Psoas muscle (tissue), 8 donors: Measurements from ENCODE around the gene FOS. TPM values are rescaled to one million over a fixed set of nuclear protein-coding genes. Genes with fewer than 3 reads are reported as not detected.

ENCODE experiments used
- ATAC-seq, 4 donors: fragments of 200-7000 bp; cut with Tn5 transposase; one replicate each; pipeline ENCODE4 v1.9.1; 2020; ENCODE audit warnings: moderate library complexity in 3 of 4, mild to moderate bottlenecking in 2 of 4
- DNase-seq, 2 donors: peaks; one replicate each; pipeline ENCODE4 v3.0.0-alpha.2; 2020
- H3K27ac ChIP-seq: fragments of 200-600 bp; one replicate; pipeline ENCODE4 v1.8.0; 2022
- H3K27me3 ChIP-seq, 3 donors: fragments of 200-600 bp in 1 of 3; one replicate each; pipeline versions ENCODE4 v1.6.1 to v1.8.0; 2013 to 2022; ENCODE audit warnings: low read length in 2 of 3, mild to moderate bottlenecking in 2 of 3, moderate library complexity in 1 of 3; ENCODE audit not compliant: insufficient read depth in 3 of 3
- H3K36me3 ChIP-seq, 2 donors: fragments of 200-600 bp in 1 of 2; one replicate each; pipeline versions ENCODE4 v1.6.1 to v1.8.0; 2013 to 2022; ENCODE audit warnings: low read depth in 1 of 2, mild to moderate bottlenecking in 1 of 2, moderate library complexity in 1 of 2; ENCODE audit not compliant: insufficient read depth in 1 of 2
- H3K4me1 ChIP-seq: fragments of 200-600 bp; one replicate; pipeline ENCODE4 v1.8.0; 2022
- H3K4me3 ChIP-seq: fragments of 200-600 bp; one replicate; pipeline ENCODE4 v1.8.0; 2022; ENCODE audit warnings: mild to moderate bottlenecking
- H3K9me3 ChIP-seq: fragments of 200-600 bp; one replicate; pipeline ENCODE4 v1.8.0; 2022
- CTCF ChIP-seq: fragments of 200-600 bp; IDR thresholded peaks from one replicate; pipeline ENCODE4 v1.8.0; 2022; ENCODE audit warnings: antibody characterized with exemption
- WGBS, 3 donors: extraction: QIAGEN DNeasy Blood & Tissue Kit; methylation state at CpG; one replicate each; pipeline versions ENCODE4 v1.1.6 to v1.1.7; 2013; 5-methylcytosine and 5-hydroxymethylcytosine counted together
- intact Hi-C, 2 donors: fragments of 100-400 bp; cut with DNase I; formaldehyde crosslinking; loops; one replicate each; pipeline versions ENCODE4 v1.11.0 to v1.14.2; 2022
- polyA plus RNA-seq, 3 donors: library from polyadenylated mRNA; stranded (reverse); fragments of 200-250 nt; gene quantifications; one replicate each; pipeline ENCODE4 v1.2.3, GENCODE V29; 2013
- total RNA-seq, 4 donors: library from RNA; stranded (reverse); fragmentation: NEBNext Ultra II Directional in 2 of 4; extraction: Animal tissue kit (Norgen Biotek cat#: 25700) in 2 of 4; gene quantifications; one replicate each; pipeline versions ENCODE4 v1.2.1 to v1.2.4, GENCODE V29; 2021 to 2023
- donor health status: healthy with polysubstance abuse.
- donor health status: DM: no; HTN: no; CAD: no; lungs with moderate emphysema.
- donor health status: Bipolar disorder and iron deficiency.
- donor health status: healthy.
- donor health status: DM: yes; HTN: yes; CAD: no.
- donor health status: DM: no; HTN: no; CAD: no.
- donor health status: DM: no; HTN: no; CAD: no.
- donor health status: DM: yes; HTN: yes; CAD: no.

FOS gene
- total and polyA plus RNA-seq, 7 donors, result 15.5 to 279 (median 51.0) TPM

- Histone ChIP-seq H3K27me3 (no peaks in the 10 kb centered on the region), H3K4me3 (no peak overlapping the region), H3K36me3 (no peaks in the 10 kb centered on the region), H3K27ac (no peak overlapping the region), H3K9me3 (no peaks in the 10 kb centered on the region), H3K4me1 (peaks cover 5% of the 10 kb centered on the region)
- DNase-seq (no peak), ATAC-seq (no peak)
- intact Hi-C loops, result no loop called here
- no peak for TF ChIP-seq CTCF
These were observed 50.7 kb downstream of the FOS start for GRCh38 chr14:75329369-75329768.

DNA sequence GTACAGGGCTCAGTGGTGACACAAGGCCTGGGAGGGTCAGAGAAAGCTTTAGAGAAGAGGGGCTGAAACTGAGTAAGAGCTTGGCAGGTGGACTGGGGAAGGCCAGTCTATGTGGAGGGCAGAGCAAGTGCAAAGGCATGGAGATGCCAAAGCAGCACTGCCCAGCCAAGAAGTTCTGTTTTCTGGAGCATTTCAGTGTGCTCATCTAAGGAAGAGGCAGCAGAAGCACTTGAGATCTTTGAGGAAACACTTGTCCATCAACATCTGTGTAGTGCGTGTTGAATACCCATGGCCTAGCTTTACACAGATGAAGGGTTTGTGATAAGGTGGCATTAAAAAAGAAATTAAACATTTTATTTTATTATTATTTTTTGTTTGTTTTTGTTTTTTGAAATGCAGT lies 52.8 kb downstream of the FOS start:
- WGBS, 3 donors, result 85 to 100% (median 92%) methylated on average over 1 of the region's 1 CpG
- Histone ChIP-seq H3K27ac (no peak overlapping the region), H3K4me3 (no peak overlapping the region), H3K27me3 (no peaks in the 10 kb centered on the region), H3K36me3 (no peaks in the 10 kb centered on the region), H3K4me1 (peaks cover 9% of the 10 kb centered on the region), H3K9me3 (no peaks in the 10 kb centered on the region)
- intact Hi-C loops, result no loop called here
- DNase-seq (no peak), ATAC-seq (no peak)
- no peak for TF ChIP-seq CTCF

Other genes starting within 250 kb of the FOS start
- gene MLH3, start 227.4 kb upstream of the FOS start, total RNA-seq, result 10 to 100 TPM; 12.5 to 24.1 (median 17.2) TPM
- 10 to 100 TPM in 1 of 3 donors, 1 to 10 TPM in 2; 7.9 to 15.7 (median 10.0) TPM for gene MLH3, start 227.4 kb upstream of the FOS start, polyA plus RNA-seq
- gene ACYP1, start 214.8 kb upstream of the FOS start, total RNA-seq, result 10 to 100 TPM in 2 of 4 donors, 1 to 10 TPM in 2; 7.1 to 22.0 (median 10.6) TPM
- gene ACYP1, start 214.8 kb upstream of the FOS start, polyA plus RNA-seq, result 10 to 100 TPM; 11.7 to 25.9 (median 17.1) TPM
- gene ZC2HC1C, start 209.2 kb upstream of the FOS start, total RNA-seq, result 1 to 10 TPM; 2.5 to 6.4 (median 3.6) TPM
- gene ZC2HC1C, start 209.2 kb upstream of the FOS start, polyA plus RNA-seq, result 10 to 100 TPM in 1 of 3 donors, 1 to 10 TPM in 2; 2.7 to 17.3 (median 8.8) TPM
- 100 to 1,000 TPM in 1 of 4 donors, 10 to 100 TPM in 3; 69.1 to 116 (median 88.5) TPM for gene NEK9, start 151.8 kb upstream of the FOS start, total RNA-seq
- gene NEK9, start 151.8 kb upstream of the FOS start, polyA plus RNA-seq, result 10 to 100 TPM; 17.9 to 49.0 (median 28.0) TPM
- gene TMED10, start 102.2 kb upstream of the FOS start, total RNA-seq, result 100 to 1,000 TPM; 128 to 203 (median 159) TPM
- gene TMED10, start 102.2 kb upstream of the FOS start, polyA plus RNA-seq, result 100 to 1,000 TPM in 2 of 3 donors, 10 to 100 TPM in 1; 88.2 to 255 (median 101) TPM
- 10 to 100 TPM; 11.0 to 49.6 (median 30.8) TPM for gene JDP2, start 149.2 kb downstream of the FOS start, total RNA-seq
- gene JDP2, start 149.2 kb downstream of the FOS start, polyA plus RNA-seq, result 10 to 100 TPM; 13.2 to 73.2 (median 49.9) TPM
- gene BATF, start 243.6 kb downstream of the FOS start, total RNA-seq, result under 1 TPM in 3 of 4 donors, not detected in 1; 0.58 to 0.77 (median 0.76) TPM
- under 1 TPM; 0.29 to 0.86 (median 0.70) TPM for gene BATF, start 243.6 kb downstream of the FOS start, polyA plus RNA-seq